Stimulated activated CD4-positive, alpha-beta T cell treated with anti-CD3 and anti-CD28 coated beads, Interleukin-4, amount 100 ng/mL, for 24 hours (primary cell): ENCODE results near the gene IL4R.

Experiments used
- DNase-seq: peaks from one replicate; pipeline ENCODE4 v3.0.0-alpha.2; 2020

Gene IL4R

DNA sequence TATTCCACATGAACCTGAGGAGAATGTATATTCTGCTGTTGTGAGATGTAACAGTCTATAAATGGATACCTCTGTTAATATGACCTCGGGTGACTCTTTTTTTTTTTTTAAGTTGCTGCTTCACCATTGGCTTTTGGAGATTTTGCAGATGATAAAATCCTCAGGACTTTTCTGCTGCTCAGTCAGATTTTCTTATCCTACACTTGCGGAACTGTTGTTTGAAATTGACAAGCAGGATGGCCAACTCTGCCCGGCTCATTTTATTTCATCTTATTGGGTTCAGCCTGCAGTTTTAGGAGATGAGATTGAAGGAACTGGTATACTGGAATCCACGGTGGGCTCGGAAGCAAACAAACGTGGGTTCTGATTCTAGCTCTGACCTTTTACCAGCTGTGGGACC is 19.3 kb downstream of the IL4R start:
- no peak for DNase-seq

DNA sequence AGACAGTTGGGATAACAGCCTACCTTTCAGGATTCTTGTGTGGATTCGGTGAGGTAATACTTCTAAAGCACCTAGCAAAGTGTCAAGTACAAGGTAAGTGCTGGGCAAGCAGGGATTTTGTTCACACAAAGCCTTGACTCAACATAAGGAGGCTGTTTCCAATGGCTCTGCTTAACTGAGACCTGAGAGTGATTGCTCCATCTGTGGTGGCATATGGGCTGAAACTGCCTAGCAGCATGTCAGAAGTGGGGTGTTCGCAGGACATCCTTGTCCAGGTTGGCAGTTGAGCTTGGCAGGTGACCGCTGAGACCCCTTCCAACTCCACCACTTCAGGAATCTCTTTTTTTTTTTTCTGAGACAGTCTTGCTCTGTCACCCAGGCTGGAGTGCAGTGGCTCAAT is 19.8 kb downstream of the IL4R start:
- no peak for DNase-seq

DNA sequence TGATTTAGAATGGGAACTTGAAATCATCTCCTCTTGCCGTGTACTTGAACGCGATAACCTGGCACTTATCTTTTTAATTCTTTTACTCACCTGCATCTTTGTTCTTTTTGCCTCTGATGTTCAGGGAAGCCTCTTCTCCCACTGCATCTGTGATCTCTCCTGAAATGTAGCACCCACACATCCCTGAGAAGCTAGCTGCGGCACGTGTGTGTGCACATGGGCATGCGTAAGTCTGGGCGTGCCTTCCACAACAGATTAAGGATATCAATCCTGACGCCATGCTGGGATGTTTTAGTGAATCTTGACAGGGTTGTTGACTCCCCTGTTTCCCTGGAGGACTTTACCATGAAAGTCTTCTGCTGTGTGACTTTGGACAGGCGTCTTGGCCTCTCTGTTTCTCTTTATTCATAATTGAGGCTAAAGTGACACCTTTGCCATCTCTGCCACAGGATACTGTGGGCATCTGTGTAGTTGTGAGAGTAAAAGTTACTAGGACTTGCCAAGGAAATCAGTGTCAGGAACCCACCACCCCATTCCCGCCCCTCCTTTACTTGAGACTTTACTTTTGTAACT is 20.5 kb downstream of the IL4R start:
- no peak for DNase-seq

- DNase-seq = no peak
Measured at GRCh38 chr16:27334838-27335237, 21.1 kb downstream of the IL4R start.

- no peak for DNase-seq
Measured at GRCh38 chr16:27335349-27336053, 21.7 kb downstream of the IL4R start.

DNA sequence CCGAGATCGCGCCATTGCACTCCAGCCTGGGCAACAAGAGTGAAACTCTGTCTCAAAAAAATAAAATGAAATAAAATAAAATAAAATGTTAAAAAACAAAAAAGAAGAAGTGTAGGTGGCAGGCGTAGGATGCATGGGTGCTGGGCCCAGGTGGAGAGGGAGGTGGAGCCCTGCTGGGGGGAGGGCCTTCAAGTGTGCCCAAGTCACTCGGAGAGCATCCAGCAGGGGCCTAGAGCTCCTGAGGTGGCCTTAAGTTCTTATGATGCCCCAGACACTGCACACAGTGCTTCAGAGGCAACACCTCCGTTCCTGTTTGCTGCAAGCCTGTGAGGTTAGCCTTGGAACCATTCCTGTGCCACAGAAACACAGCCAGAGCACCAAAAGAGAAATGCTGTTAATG is 23.2 kb downstream of the IL4R start:
- no peak for DNase-seq

GRCh38 chr16:27339180-27339579 is 25.4 kb downstream of the IL4R start:
- DNase-seq = no peak

GRCh38 chr16:27340654-27341053 is 26.9 kb downstream of the IL4R start:
- DNase-seq = no peak

- DNase-seq = no peak
Measured at GRCh38 chr16:27341549-27341948, 27.8 kb downstream of the IL4R start.

GRCh38 chr16:27341971-27342370 is 28.2 kb downstream of the IL4R start:
- DNase-seq = no peak

GRCh38 chr16:27344721-27345120 is 30.9 kb downstream of the IL4R start:
- DNase-seq = no peak

GRCh38 chr16:27345201-27345600 is 31.4 kb downstream of the IL4R start:
- DNase-seq = no peak

DNA sequence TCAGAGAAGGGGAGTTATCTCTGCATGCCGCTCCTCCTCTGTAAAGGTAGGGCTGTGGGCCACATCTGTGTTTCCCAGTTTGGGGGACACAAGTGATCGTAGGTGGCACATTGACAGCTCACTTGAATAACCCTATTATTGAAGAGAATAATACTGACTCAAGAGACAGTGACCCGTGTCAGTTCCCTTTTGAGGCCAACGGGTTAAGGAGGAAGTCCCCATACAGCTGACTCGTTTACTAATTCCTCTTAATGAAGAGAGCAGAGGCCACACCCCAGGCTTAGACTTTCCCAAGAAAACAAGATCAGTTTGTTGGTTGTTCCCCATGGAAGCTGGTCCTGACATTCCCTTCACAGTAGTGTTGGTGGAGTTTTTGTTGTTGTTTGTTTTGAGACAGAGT is 33.0 kb downstream of the IL4R start:
- no peak for DNase-seq

DNA sequence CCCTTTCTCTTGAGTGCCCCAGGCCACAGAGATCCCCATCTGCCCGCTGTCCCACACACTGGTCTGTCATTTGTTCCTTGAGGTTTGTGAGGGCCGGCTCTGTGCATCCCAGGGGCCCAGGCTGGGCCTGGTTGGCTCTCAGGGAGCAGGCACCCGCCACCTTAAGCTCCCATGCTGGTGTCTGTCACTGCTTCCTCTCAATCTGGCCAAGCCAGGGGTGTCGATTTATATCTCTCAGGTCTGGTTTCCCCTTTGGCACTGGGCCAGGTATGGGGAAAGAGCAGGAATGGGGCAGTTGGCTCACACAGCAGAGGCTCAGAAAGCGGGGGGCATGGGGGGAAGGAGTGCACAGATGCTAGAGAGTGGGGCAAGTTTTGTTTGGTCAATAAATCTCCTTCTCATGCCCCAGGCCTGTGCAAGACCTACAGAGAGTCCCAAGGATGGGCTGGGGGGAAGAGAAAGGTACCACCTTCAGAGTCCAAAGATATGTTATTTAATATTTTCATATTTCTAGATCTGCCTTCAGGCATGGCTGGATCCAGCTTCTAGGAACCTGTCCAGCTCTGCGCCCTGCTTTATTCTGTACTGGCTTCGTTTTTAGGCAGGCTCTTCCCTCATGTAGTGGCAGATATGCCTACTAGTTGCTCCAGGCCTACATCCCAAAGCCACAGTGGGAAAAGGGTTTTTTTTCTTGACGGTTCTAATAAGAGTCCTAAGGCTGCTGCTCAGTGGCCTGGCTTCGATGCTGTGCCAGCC is 34.3 kb downstream of the IL4R start:
- no peak for DNase-seq

DNA sequence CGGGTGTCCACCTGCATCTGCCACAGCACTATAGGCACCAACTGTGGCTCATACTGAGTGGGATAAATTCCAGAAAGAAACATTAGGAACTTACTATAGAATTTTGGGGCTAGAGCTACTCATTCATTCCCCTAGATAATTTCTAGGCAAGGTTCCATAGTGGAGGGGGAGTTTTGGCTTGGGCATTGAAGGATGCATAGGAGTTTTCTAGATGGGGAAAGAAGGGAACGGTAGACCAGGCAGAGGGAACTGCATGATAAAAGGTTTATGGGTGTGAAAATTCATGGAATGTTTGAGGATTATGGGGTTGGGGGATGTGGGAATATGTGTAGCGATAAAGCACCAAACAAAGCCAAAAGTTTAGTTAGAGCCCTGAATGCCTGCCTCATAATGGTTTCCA is 35.5 kb downstream of the IL4R start:
- no peak for DNase-seq

GRCh38 chr16:27350006-27350405 is 36.2 kb downstream of the IL4R start:
- no peak for DNase-seq

DNA sequence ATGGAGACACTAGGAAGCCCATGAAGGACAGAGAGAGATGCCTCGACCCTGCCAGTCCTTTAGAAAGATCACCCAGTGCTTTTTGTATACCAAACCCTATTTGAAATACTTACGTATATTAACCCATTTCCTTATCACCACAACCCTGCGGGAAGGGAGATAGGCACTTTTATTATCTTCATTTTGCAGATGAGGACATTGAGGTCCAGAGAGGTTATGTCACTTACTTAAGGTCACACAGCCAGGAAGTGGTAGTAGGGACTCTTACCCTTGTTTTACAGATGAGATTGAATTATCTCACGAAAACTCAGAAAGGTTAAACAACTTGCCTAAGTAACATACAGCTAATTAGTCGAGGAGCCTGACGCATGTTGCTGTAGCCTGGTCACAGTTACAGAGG is 38.2 kb downstream of the IL4R start:
- no peak for DNase-seq

DNA sequence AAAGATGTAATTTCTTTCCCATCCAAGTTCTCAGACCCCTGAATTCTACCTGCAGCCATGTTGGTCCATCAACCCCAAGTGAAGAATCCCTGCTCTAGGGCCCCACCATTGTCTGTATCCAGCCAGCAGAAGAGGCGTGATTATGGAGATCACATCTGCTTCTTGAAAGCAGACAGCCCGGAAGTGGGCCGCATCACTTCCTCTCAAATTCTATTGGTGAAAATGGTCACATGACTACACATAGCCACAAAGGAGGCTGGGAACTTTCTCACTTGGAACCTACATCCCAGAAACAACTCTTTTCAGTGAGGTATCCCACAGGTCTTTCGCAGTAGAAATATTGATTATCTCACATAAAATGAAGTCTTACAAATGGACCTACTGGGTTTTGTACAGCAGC is 40.1 kb downstream of the IL4R start:
- no peak for DNase-seq

- peak; percentile 49 for DNase-seq
Measured at GRCh38 chr16:27355610-27356009, 41.8 kb downstream of the IL4R start.

DNA sequence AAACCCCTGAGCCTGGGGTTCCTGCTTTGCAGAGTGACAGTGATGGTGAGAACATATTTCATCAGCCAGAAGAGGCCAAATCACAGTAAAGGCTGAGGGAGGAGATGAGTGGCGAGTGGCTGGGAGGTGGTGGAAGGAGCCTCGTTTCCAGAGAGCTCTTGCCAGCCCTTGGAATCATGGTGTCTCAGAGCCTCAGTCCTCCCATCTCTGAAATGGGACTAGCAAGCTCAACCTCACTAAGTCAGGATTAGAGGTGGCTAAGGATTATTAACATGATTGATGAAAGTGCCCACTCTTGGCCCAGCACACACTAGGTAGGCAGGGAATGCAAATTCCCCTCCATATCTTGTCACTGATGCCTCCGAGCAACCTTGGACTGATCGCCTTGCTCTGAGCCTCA is 43.0 kb downstream of the IL4R start:
- no peak for DNase-seq

GRCh38 chr16:27359051-27359450 is 45.3 kb downstream of the IL4R start:
- no peak for DNase-seq

DNA sequence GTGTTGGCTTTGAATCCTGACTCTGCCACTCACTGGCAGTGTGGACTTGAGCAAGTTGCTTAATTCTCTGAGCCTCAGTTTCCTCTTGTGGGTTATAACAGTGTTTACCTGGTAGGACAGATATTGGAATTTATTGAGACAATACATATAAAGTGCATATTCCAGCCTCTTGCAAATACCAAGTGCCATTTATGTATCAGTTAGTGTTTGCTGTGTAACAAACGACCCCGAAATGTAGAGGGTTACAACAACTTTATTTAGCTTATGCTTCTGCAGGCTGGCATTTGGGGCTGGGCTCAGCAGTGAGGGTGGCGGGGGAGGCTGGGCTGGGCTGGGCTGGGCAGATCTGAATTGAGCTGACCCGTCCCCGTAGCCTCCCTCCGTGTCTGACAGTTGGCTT is 45.8 kb downstream of the IL4R start:
- DNase-seq = no peak

GRCh38 chr16:27361987-27362386 is 48.2 kb downstream of the IL4R start:
- DNase-seq = no peak

GRCh38 chr16:27362570-27363245 is 48.9 kb downstream of the IL4R start:
- no peak for DNase-seq
